ENCODE results near the gene SLC9A9. TPM values are rescaled to one million over a fixed set of nuclear protein-coding genes. Genes with fewer than 3 reads are reported as not detected.

SLC9A9 gene
- polyA plus RNA-seq, 1 donor (not counting 4 experiments of a cell fraction or from before 2014, with no cell fraction given): 5.2 TPM

DNA sequence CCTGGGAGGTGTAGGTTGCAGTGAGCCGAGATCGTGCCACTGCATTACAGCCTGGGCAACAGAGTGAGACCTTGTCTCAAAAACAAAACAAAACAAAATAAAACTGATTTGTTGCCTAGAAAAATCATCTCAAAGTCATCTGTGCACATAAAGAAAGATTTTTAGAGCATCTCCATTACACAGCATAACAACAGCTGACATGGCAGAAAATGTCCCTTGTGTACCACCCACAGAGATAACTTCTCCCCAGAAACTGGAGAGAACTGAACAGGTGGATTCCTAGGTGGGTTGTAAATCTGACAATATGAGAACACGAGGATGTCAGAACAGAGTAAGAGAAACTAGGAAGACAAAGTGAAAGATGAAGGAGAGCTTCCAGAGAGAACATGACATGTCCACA is 207.5 kb downstream of the SLC9A9 start:
- no peaks in the 10 kb centered on the region for H3K27me3 ChIP-seq (ENCODE audit: control insufficient read depth, extremely low read depth, insufficient read depth, low read length)
- H3K4me3 ChIP-seq (ENCODE audit: control insufficient read depth in 2 of 3, extremely low read depth in 1 of 3, insufficient read depth in 2 of 3, low read depth in 1 of 3, low read length in 3 of 3): no peak overlapping the region
- no peak overlapping the region for H2AFZ ChIP-seq (ENCODE audit: control insufficient read depth, low read length)
- no peaks in the 10 kb centered on the region for H3K9me1 ChIP-seq (ENCODE audit: control insufficient read depth, extremely low read depth, insufficient read depth, low read length)
- H3K36me3 ChIP-seq (ENCODE audit: control insufficient read depth in 2 of 2, extremely low read depth in 1 of 2, insufficient read depth in 2 of 2, low read length in 2 of 2): no peaks in the 10 kb centered on the region
- DNase-seq (ENCODE audit: low read depth, low spot score): no peak
- no peaks in the 10 kb centered on the region for H3K79me2 ChIP-seq (ENCODE audit: control insufficient read depth, insufficient read depth, low read length)
- no peak overlapping the region for H3K27ac ChIP-seq (ENCODE audit: control insufficient read depth, insufficient read depth, low read length)
- H4K20me1 ChIP-seq (ENCODE audit: control insufficient read depth, extremely low read depth, insufficient read depth, low read length): no peaks in the 10 kb centered on the region
- H3K9ac ChIP-seq (ENCODE audit: control insufficient read depth, extremely low read depth, insufficient read depth, low read length): no peak overlapping the region
- H3K9me3 ChIP-seq (ENCODE audit: control insufficient read depth, low read depth, low read length): no peaks in the 10 kb centered on the region
- FAIRE-seq: no peak
- H3K4me2 ChIP-seq (ENCODE audit: control insufficient read depth, extremely low read depth, insufficient read depth, low read depth, low read length): no peak overlapping the region
- H3K4me1 ChIP-seq (ENCODE audit: control insufficient read depth, extremely low read depth, insufficient read depth, low read length): no peaks in the 10 kb centered on the region
- TF ChIP-seq, protein P1, sequence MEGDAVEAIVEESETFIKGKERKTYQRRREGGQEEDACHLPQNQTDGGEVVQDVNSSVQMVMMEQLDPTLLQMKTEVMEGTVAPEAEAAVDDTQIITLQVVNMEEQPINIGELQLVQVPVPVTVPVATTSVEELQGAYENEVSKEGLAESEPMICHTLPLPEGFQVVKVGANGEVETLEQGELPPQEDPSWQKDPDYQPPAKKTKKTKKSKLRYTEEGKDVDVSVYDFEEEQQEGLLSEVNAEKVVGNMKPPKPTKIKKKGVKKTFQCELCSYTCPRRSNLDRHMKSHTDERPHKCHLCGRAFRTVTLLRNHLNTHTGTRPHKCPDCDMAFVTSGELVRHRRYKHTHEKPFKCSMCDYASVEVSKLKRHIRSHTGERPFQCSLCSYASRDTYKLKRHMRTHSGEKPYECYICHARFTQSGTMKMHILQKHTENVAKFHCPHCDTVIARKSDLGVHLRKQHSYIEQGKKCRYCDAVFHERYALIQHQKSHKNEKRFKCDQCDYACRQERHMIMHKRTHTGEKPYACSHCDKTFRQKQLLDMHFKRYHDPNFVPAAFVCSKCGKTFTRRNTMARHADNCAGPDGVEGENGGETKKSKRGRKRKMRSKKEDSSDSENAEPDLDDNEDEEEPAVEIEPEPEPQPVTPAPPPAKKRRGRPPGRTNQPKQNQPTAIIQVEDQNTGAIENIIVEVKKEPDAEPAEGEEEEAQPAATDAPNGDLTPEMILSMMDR (optimal IDR thresholded peaks at IDR 0.05 in 1 of 3, IDR thresholded peaks at IDR 0.05 in 1 of 3, conservative IDR thresholded peaks at IDR 0.05 in 1 of 3; ENCODE audit: extremely low read depth in 1 of 3, insufficient read depth in 2 of 3, low read length in 3 of 3): no peak
- TF ChIP-seq EZH2 (IDR thresholded peaks at IDR 0.05; ENCODE audit: low read length): no peak
- dilution Hi-C loops (cut with MboI; ENCODE audit: extremely low pct_ligation_motif_present, low sequenced_read_pairs): no loop called here

DNA sequence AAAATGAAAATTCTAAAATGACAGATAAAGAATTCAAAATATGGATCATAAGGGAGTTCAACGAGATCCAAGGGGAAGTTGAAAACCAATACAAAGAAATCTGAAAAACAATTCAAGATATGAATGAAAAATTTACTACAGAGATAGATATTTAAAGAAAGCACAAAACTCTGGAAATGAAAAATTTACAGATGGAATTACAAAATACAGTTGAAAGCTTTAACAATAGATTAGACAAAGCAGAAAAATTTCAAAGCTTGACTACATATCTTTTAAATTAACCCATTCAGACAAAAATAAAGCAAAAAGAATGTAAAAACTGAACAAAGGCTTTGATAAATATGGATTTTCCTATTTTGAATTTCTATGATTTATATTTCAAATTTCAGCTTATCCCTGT is 211.1 kb downstream of the SLC9A9 start:
- Histone ChIP-seq H4K20me1 (ENCODE audit: control insufficient read depth, extremely low read depth, insufficient read depth, low read length) (no peaks in the 10 kb centered on the region), H3K4me2 (ENCODE audit: control insufficient read depth, extremely low read depth, insufficient read depth, low read depth, low read length) (no peak overlapping the region), H3K79me2 (ENCODE audit: control insufficient read depth, insufficient read depth, low read length) (no peaks in the 10 kb centered on the region), H3K27ac (ENCODE audit: control insufficient read depth, insufficient read depth, low read length) (no peak overlapping the region), H3K4me3 (ENCODE audit: control insufficient read depth in 2 of 3, extremely low read depth in 1 of 3, insufficient read depth in 2 of 3, low read depth in 1 of 3, low read length in 3 of 3) (no peak overlapping the region), H3K27me3 (ENCODE audit: control insufficient read depth, extremely low read depth, insufficient read depth, low read length) (no peaks in the 10 kb centered on the region), H3K9me3 (ENCODE audit: control insufficient read depth, low read depth, low read length) (no peaks in the 10 kb centered on the region), H3K9ac (ENCODE audit: control insufficient read depth, extremely low read depth, insufficient read depth, low read length) (no peak overlapping the region), H3K4me1 (ENCODE audit: control insufficient read depth, extremely low read depth, insufficient read depth, low read length) (no peaks in the 10 kb centered on the region), H3K9me1 (ENCODE audit: control insufficient read depth, extremely low read depth, insufficient read depth, low read length) (no peaks in the 10 kb centered on the region), H3K36me3 (ENCODE audit: control insufficient read depth in 2 of 2, extremely low read depth in 1 of 2, insufficient read depth in 2 of 2, low read length in 2 of 2) (no peaks in the 10 kb centered on the region), H2AFZ (ENCODE audit: control insufficient read depth, low read length) (no peak overlapping the region)
- FAIRE-seq (no peak), DNase-seq (ENCODE audit: low read depth, low spot score) (no peak)
- TF ChIP-seq, protein P1 (optimal IDR thresholded peaks at IDR 0.05 in 1 of 3, IDR thresholded peaks at IDR 0.05 in 1 of 3, conservative IDR thresholded peaks at IDR 0.05 in 1 of 3; ENCODE audit: extremely low read depth in 1 of 3, insufficient read depth in 2 of 3, low read length in 3 of 3): no peak
- TF ChIP-seq EZH2 (IDR thresholded peaks at IDR 0.05; ENCODE audit: low read length): no peak
- dilution Hi-C loops (cut with MboI; ENCODE audit: extremely low pct_ligation_motif_present, low sequenced_read_pairs): no loop called here

All from keratinocyte (primary cell).